UCSD-AML1 (cell line): ENCODE data around the gene GRHL1.

Experiments
- DNase-seq: peaks from one replicate; lab custom pipeline; 2025; ENCODE audit not compliant: unreplicated experiment; lab: John Stamatoyannopoulos, UW

The GRHL1 gene

DNA sequence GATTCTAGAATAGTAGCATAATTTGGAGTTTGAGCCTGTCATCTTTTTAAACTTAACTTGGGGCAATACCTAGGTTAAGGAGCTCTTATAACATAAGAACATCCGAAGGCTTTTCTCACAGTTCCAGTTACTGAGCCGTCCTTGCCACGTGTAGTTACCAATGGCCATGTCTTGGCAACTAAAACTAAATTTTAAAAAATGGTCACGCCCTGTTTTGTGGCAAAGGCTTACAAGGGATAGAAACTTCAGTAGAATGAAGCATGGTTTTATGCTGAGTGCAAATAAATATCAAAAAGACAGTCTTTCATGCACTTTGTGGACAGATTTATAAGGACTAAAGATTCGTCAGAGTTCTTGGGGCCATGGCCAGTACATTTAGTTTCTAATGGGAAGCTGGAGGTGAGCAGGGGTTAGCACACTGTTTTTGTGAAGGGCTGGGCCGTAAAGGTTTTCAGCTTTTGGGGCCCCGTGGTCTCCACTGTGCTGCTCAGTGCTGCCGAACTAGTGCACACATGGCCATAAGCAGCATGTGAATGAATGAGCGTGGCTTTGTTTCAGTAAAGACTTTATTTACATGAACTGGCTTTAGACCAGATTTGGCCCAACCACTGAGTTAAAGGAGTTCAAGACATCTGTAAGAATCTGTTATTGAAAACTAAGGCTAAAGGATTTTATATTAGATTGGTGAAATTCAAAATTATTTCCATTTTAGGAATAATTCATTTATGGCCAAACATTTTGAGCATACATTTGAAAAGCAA is 41.1 kb downstream of the GRHL1 start:
- no peak for DNase-seq

DNA sequence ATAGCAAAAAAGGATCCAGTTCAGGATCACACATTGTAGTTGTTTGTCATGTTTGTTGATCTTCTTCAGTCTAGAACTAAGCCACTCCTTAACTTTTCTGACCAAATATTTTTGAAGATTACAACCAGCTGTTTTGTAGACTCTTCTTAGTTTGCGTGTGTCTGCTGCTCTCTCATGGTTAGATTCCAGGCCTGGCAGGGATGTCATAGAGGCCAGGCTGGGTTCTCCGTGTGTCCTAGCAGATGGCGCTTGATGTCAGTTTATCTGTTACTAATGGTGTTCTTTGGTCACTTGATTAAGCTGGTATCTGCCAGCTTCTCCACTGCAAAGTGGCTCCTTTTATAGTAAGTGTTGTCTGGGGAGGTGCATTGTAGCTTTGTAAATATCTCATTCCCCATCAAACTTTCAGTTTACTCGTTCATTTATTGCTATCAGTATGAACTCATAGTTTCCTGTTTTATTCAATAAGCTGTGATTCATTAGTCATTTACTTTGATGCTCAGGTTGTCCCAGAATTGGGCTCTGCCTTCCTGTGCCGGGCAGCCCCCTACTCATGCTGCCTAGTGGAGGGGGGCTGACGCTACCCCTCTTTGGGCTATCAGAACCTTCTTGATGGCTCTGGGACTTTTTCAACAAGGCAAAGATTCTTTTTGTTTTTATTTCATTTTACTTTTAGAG is 42.1 kb downstream of the GRHL1 start:
- DNase-seq: no peak

- no peak for DNase-seq
Observed at GRCh38 chr2:9994462-9994861, 43.0 kb downstream of the GRHL1 start.

DNA sequence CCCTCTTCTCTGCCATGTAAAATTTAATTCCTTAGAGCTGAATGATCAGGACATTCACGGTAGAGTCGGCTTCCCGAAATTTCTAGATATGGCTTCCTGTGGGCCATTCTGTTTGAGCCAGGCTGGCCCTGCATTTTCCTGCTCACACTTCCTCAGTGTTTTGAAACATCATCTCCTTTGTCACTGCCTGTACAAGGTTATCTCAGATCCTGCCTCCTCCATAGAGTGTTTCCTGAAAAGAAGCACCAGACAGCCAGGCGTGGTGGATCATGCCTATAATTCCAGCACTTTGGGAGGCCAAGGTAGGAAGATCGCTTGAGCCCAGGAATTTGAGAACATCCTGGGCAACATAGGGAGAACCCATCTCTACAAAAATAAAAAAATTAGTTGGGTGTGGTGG is 43.6 kb downstream of the GRHL1 start:
- no peak for DNase-seq

DNA sequence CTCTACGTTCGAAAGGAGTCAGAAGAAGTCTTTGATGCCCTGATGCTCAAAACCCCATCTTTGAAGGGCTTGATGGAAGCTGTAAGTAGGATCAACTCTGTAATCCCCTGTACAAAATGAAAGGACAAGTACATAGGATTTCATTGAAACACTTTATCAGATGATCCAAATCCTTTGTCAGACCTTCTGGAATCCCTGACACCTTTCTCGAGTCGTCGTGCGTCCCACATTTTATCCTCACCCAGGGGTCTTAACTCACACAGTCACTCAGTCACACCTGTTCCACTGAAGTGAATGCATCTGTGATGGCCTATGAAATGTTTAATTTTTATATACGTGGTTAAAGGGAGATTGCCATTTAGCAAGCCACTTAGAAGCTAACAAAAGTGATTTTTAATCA is 44.8 kb downstream of the GRHL1 start:
- no peak for DNase-seq

DNA sequence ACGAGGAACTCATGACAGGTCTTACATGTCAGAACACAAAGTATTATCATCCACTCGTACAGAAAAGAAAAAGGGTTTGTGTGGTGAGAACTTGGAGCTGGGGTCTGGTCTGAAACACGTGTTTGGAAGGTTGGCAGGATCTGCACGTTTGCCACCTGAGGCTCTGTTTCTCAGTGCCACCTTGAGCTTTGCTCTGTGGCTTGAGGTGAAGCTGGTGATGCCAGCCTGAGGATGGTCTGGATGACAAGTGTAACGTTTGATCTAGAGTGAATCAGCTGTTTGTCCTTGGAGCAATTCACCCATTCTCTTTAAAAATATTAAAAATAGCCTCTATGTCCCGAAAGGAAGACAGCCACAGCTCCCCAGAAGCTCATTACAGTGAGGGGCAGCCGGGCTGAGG is 46.4 kb downstream of the GRHL1 start:
- DNase-seq: no peak

- DNase-seq: no peak
Observed at GRCh38 chr2:9998916-9999654, 47.6 kb downstream of the GRHL1 start.

DNA sequence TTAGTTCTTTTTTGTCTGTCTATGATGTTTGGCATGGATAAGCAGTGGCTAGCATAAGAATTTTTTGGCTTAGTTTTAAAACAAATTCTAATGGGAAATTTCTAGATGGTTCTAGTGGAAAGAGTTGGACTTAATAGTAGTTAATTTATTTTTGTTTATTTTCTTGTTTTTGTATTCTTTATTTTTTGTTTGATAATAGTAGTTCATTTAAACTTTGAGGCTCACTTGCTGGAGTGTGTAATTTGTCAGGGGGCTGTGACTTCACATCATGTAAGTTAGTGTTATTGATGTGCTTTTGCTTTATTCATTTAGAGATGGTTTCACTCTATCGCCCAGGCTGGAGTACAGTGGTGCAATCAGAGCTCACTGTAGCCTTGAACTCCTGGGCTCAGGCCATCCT is 48.2 kb downstream of the GRHL1 start:
- no peak for DNase-seq

DNA sequence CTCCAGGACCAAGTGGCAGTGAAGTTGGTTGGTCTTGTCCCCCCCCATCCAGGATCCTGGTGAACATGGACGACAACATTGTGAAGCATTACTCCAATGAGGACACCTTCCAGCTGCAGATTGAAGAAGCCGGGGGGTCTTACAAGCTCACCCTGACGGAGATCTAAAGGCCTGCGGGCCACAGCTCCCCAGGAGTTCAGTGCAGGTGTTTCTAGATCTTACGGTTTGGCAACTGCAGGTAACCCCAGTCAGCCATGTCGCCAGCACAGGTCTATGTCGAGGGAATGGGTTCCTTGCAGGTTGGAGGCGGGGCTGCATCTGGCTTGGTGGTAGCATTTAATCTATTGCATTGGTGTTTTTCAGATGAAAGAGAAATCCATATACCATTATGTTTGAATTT is 49.0 kb downstream of the GRHL1 start:
- DNase-seq: no peak

DNA sequence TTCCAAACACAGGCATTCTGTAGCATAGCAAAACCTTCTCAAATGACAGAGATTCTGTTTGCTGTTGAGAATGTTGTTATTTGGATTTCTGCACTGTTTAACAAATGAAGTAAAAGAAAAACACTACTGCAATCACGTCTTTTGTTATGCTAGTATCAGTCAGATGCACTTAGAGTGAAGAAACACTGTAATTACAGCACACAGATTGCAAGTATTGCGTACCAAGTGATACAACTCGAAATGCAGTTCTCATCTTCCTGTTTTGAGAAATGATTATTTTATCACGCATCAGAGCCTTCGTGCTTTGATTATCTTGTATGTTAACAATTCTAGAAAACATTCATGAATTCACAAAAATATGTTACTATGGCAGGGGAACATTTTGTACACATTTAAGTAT is 50.1 kb downstream of the GRHL1 start:
- DNase-seq: no peak

- DNase-seq: no peak
Observed at GRCh38 chr2:10002109-10002508, 50.6 kb downstream of the GRHL1 start.

GRCh38 chr2:10002681-10003080 is 51.2 kb downstream of the GRHL1 start:
- DNase-seq: no peak

- DNase-seq: no peak
Observed at GRCh38 chr2:10003206-10004125, 52.0 kb downstream of the GRHL1 start.

DNA sequence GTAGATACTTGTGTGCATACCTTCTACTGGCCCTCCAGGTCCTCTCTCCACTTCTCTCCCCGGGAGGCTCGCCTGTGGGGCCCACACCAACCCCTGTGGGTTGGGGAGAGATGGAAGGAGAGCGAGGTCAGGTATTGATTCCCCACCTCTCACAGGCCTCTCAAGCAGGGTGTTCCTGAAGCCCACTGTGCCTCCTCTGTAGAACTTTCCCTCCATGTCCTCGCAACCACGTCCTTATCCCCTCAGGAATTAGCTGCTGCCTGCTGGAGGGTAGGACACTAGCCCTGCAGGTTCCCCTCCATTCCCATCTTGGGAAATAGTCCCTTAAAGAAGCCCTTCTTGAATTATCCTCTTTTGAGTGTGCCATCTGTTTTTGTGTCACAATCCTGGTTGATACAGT is 52.9 kb downstream of the GRHL1 start:
- DNase-seq: no peak

DNA sequence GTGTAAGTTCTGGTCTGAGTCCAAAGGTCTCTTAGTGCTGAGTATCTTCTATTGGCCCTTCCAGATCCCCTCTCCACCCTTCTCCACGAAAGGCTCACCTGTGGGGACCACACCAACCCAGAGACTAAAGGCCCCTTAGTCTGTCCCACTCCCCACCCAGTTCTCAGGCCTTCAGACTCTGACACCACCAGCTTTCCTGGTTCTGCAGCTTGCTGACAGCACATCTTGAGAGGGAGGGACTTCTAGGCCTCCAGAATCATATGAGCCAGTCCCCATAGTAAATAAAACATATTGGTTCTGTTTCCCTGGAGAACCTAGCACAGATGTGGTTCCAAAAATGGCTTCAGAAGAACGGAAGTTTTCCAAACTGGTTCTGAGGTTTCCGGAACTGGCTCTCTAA is 53.3 kb downstream of the GRHL1 start:
- no peak for DNase-seq

GRCh38 chr2:10005461-10006235 is 54.2 kb downstream of the GRHL1 start:
- no peak for DNase-seq

- no peak for DNase-seq
Observed at GRCh38 chr2:10006236-10007161, 55.0 kb downstream of the GRHL1 start.

GRCh38 chr2:10007435-10007834 is 55.9 kb downstream of the GRHL1 start:
- DNase-seq: no peak
